PFSK-1 (cell line): Measurements from ENCODE around the gene SNAPC3.

Source experiments
- POLR2AphosphoS5 ChIP-seq: IDR thresholded peaks from 2 replicates; pipeline ENCODE4 v1.6.1; 2012; ENCODE audit warnings: low read depth, mild to moderate bottlenecking, control low read depth, low read length, moderate library complexity
- SIN3A ChIP-seq: IDR thresholded peaks from 2 replicates; pipeline ENCODE4 v1.6.1; 2012; ENCODE audit warnings: mild to moderate bottlenecking, low read length, moderate library complexity, borderline replicate concordance; ENCODE audit not compliant: insufficient read depth
- TAF1 ChIP-seq: IDR thresholded peaks from 2 replicates; pipeline ENCODE4 v1.6.1; 2012; ENCODE audit warnings: low read length, control low read depth, borderline replicate concordance; ENCODE audit not compliant: insufficient read depth
- TF ChIP-seq, protein P1 (sequence below), 2 experiments: IDR thresholded peaks; 2 replicates each; pipeline versions ENCODE4 v1.6.1 to v1.8.0; 2011 to 2012; ENCODE audit warnings: low read depth in 2 of 2, low read length in 2 of 2, control low read depth in 1 of 2, inconsistent platforms in 1 of 2, mild to moderate bottlenecking in 1 of 2, moderate library complexity in 1 of 2; ENCODE audit not compliant: insufficient read depth in 1 of 2

DNA sequence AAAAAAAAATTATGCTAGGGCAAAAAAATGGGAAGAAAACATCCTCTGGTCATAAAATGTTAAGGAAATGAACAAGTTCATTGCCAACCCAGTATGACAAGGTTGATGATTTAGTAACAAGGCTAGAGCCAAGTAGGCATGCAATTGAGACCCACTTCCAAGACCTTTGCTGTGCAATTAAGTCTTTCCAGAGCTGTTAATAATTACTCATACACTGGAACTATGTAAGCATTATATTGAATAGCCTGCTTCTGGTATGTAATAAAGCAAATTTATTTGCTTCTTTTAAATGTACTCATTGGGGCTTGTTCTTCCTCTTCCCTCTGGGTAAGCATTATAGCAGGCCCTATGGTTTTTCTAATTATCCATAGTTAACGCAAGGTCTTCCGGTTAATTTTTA is 32.5 kb upstream of the SNAPC3 start:
- no peak for TF ChIP-seq TAF1
- TF ChIP-seq, protein P1, sequence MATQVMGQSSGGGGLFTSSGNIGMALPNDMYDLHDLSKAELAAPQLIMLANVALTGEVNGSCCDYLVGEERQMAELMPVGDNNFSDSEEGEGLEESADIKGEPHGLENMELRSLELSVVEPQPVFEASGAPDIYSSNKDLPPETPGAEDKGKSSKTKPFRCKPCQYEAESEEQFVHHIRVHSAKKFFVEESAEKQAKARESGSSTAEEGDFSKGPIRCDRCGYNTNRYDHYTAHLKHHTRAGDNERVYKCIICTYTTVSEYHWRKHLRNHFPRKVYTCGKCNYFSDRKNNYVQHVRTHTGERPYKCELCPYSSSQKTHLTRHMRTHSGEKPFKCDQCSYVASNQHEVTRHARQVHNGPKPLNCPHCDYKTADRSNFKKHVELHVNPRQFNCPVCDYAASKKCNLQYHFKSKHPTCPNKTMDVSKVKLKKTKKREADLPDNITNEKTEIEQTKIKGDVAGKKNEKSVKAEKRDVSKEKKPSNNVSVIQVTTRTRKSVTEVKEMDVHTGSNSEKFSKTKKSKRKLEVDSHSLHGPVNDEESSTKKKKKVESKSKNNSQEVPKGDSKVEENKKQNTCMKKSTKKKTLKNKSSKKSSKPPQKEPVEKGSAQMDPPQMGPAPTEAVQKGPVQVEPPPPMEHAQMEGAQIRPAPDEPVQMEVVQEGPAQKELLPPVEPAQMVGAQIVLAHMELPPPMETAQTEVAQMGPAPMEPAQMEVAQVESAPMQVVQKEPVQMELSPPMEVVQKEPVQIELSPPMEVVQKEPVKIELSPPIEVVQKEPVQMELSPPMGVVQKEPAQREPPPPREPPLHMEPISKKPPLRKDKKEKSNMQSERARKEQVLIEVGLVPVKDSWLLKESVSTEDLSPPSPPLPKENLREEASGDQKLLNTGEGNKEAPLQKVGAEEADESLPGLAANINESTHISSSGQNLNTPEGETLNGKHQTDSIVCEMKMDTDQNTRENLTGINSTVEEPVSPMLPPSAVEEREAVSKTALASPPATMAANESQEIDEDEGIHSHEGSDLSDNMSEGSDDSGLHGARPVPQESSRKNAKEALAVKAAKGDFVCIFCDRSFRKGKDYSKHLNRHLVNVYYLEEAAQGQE (IDR thresholded peaks at IDR 0.05; ENCODE audit: insufficient read depth in 1 of 2, low read depth in 2 of 2, low read length in 2 of 2) = no peak
- no peak for TF ChIP-seq POLR2AphosphoS5
- TF ChIP-seq SIN3A = no peak
